WTC11 (cell line): ENCODE measurements around the gene DYRK2.

Experiments
- CTCF ChIP-seq: fragments of 200-600 bp; IDR thresholded peaks from 2 replicates; pipeline ENCODE4 v1.8.0; 2022; ENCODE audit warnings: antibody characterized with exemption
- SMAD3 ChIP-seq: sonication (generic); formaldehyde crosslinking; IDR thresholded peaks from 2 replicates; pipeline ENCODE4 v1.8.0; 2022; ENCODE audit warnings: missing genetic modification reagents, mild to moderate bottlenecking, borderline replicate concordance
- ZBTB21 ChIP-seq: sonication (generic); formaldehyde crosslinking; IDR thresholded peaks from 2 replicates; pipeline ENCODE4 v1.8.1; 2023; ENCODE audit warnings: mild to moderate bottlenecking, missing genetic modification reagents, borderline replicate concordance
- TF ChIP-seq, protein P1 (sequence below): sonication (generic); formaldehyde crosslinking; IDR thresholded peaks from 2 replicates; pipeline ENCODE4 v1.8.1; 2023; ENCODE audit warnings: mild to moderate bottlenecking, moderate library complexity, missing genetic modification reagents

DNA sequence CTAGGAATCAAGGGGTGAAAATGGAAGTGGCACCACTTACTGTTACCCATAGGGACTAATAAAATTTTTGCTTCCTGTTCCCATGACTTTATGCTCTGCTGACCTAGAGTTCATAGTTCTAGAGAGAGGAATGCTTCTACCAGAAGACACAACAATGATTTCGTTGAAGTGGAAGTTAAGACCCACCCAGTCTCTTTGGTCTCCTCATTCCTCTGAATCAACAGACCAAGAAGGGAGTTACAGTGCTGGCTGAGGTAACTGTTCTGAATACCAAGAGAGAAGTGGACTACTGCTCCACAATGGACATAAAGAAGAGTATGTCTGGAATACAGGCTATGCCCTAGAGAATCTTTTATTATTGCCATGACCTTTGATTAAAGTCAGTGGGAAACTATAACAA, 23.5 kb upstream of the DYRK2 start:
- TF ChIP-seq, protein P1, sequence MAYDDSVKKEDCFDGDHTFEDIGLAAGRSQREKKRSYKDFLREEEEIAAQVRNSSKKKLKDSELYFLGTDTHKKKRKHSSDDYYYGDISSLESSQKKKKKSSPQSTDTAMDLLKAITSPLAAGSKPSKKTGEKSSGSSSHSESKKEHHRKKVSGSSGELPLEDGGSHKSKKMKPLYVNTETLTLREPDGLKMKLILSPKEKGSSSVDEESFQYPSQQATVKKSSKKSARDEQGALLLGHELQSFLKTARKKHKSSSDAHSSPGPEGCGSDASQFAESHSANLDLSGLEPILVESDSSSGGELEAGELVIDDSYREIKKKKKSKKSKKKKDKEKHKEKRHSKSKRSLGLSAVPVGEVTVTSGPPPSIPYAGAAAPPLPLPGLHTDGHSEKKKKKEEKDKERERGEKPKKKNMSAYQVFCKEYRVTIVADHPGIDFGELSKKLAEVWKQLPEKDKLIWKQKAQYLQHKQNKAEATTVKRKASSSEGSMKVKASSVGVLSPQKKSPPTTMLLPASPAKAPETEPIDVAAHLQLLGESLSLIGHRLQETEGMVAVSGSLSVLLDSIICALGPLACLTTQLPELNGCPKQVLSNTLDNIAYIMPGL (CRISPR knock-in tag) = no peak
- TF ChIP-seq SMAD3 (no peak), ZBTB21 (CRISPR knock-in tag) (no peak), CTCF (no peak)
